Measurements from ENCODE around the gene GABBR2. TPM values are rescaled to one million over a fixed set of nuclear protein-coding genes. Genes with fewer than 3 reads are reported as not detected.

The GABBR2 gene
- total RNA-seq, 2 experiments from 2014 or later, result not detected

DNA sequence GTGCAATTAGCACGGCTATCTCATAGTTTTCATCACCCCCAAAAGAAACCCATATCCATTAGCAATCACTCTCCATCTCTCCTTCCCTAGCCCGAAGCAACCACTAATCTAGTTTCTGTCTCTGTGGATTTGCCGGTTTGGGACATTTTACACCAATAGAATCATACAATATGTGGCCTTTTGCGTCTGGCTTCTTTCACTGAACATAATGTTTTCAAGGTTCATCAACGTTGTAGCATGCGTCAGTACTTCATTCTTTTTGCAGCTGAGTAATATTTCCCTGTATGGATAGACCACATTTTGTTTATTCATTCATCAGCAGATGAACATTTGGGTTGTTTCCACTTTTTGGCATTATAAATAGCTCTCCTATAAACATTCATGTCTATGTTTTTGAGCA, 377.9 kb downstream of the GABBR2 start:
- H3K36me3 ChIP-seq (ENCODE audit: insufficient read depth, low read length), result no peaks in the 10 kb centered on the region
- intact Hi-C loops (cut with DNase I, micrococcal nuclease), result no loop called here
- no peaks in the 10 kb centered on the region for H3K4me1 Mint-ChIP-seq (ENCODE audit: low read depth)
- no peaks in the 10 kb centered on the region for H3K9me3 Mint-ChIP-seq
- DNase-seq (no peak), ATAC-seq (ENCODE audit: poor library complexity) (no peak)
- no peak overlapping the region for H3K27ac Mint-ChIP-seq
- H3K9me3 ChIP-seq (ENCODE audit: control insufficient read depth in 1 of 2, insufficient read depth in 1 of 2, low read length in 2 of 2), result no peaks in the 10 kb centered on the region
- H3K36me3 Mint-ChIP-seq (ENCODE audit: low read depth), result no peaks in the 10 kb centered on the region
- H3K4me1 ChIP-seq (ENCODE audit: insufficient read depth, low read length), result no peaks in the 10 kb centered on the region
- ChIA-PET POLR2A (no interaction called here), CTCF (interaction anchor here (0.7 kb wide), 2 partner anchors 13 to 201 kb away, joined by 4 to 6 read pairs; no protein-coding TSS in a partner anchor)
- peaks cover 21% of the 10 kb centered on the region for H3K27me3 Mint-ChIP-seq
- TF ChIP-seq, protein P1, sequence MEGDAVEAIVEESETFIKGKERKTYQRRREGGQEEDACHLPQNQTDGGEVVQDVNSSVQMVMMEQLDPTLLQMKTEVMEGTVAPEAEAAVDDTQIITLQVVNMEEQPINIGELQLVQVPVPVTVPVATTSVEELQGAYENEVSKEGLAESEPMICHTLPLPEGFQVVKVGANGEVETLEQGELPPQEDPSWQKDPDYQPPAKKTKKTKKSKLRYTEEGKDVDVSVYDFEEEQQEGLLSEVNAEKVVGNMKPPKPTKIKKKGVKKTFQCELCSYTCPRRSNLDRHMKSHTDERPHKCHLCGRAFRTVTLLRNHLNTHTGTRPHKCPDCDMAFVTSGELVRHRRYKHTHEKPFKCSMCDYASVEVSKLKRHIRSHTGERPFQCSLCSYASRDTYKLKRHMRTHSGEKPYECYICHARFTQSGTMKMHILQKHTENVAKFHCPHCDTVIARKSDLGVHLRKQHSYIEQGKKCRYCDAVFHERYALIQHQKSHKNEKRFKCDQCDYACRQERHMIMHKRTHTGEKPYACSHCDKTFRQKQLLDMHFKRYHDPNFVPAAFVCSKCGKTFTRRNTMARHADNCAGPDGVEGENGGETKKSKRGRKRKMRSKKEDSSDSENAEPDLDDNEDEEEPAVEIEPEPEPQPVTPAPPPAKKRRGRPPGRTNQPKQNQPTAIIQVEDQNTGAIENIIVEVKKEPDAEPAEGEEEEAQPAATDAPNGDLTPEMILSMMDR (IDR thresholded peaks at IDR 0.05), result no peak
- no peak overlapping the region for H3K4me3 Mint-ChIP-seq
- H3K27me3 ChIP-seq (ENCODE audit: control insufficient read depth in 1 of 2, insufficient read depth in 2 of 2, low read length in 2 of 2), result peaks cover 0 to 3% of the 10 kb centered on the region in 2 experiments
- H3K27ac ChIP-seq (ENCODE audit: low read depth in 1 of 2, low read length in 2 of 2), result no peak overlapping the region
- no peak overlapping the region for H3K4me3 ChIP-seq (ENCODE audit: low read length)

DNA sequence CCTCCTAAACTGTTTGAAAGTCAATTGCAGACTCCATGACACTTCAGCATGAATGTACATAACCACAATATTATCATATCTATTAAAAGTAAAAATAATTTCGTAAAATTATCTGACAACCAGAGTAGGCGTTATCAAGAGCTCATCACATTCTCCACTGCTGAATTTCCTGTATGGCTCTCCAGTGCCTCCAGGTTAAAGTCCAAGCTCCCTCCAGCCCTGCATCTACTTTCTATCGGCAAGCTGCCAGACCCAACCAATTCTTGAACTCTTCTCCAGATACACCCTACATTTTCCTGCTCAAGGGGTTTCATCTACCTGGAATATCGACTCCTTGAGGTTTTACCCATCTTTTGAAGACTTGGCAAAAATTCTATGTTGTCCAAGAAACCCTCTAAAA, 378.8 kb downstream of the GABBR2 start:
- Mint-ChIP-seq H3K9me3 (no peaks in the 10 kb centered on the region), H3K27me3 (peaks cover 18% of the 10 kb centered on the region), H3K4me1 (ENCODE audit: low read depth) (no peaks in the 10 kb centered on the region), H3K36me3 (ENCODE audit: low read depth) (no peaks in the 10 kb centered on the region), H3K4me3 (no peak overlapping the region), H3K27ac (no peak overlapping the region)
- ChIA-PET POLR2A (no interaction called here), CTCF (no interaction called here)
- Histone ChIP-seq H3K27me3 (ENCODE audit: control insufficient read depth in 1 of 2, insufficient read depth in 2 of 2, low read length in 2 of 2) (peaks cover 0 to 3% of the 10 kb centered on the region in 2 experiments), H3K9me3 (ENCODE audit: control insufficient read depth in 1 of 2, insufficient read depth in 1 of 2, low read length in 2 of 2) (no peaks in the 10 kb centered on the region), H3K27ac (ENCODE audit: low read depth in 1 of 2, low read length in 2 of 2) (no peak overlapping the region), H3K36me3 (ENCODE audit: insufficient read depth, low read length) (no peaks in the 10 kb centered on the region), H3K4me1 (ENCODE audit: insufficient read depth, low read length) (no peaks in the 10 kb centered on the region), H3K4me3 (ENCODE audit: low read length) (no peak overlapping the region)
- ATAC-seq (ENCODE audit: poor library complexity) (no peak), DNase-seq (no peak)
- intact Hi-C loops (cut with DNase I, micrococcal nuclease), result no loop called here
- TF ChIP-seq, protein P1 (IDR thresholded peaks at IDR 0.05), result no peak

GRCh38 chr9:98329281-98329680, 379.5 kb downstream of the GABBR2 start:
- Mint-ChIP-seq H3K4me1 (ENCODE audit: low read depth) (no peaks in the 10 kb centered on the region), H3K36me3 (ENCODE audit: low read depth) (no peaks in the 10 kb centered on the region), H3K4me3 (no peak overlapping the region), H3K9me3 (no peaks in the 10 kb centered on the region), H3K27me3 (peaks cover 18% of the 10 kb centered on the region), H3K27ac (no peak overlapping the region)
- CTCF ChIA-PET, result no interaction called here
- Histone ChIP-seq H3K4me1 (ENCODE audit: insufficient read depth, low read length) (no peaks in the 10 kb centered on the region), H3K27me3 (ENCODE audit: control insufficient read depth in 1 of 2, insufficient read depth in 2 of 2, low read length in 2 of 2) (peaks cover 0 to 3% of the 10 kb centered on the region in 2 experiments), H3K9me3 (ENCODE audit: control insufficient read depth in 1 of 2, insufficient read depth in 1 of 2, low read length in 2 of 2) (no peaks in the 10 kb centered on the region), H3K36me3 (ENCODE audit: insufficient read depth, low read length) (no peaks in the 10 kb centered on the region), H3K4me3 (ENCODE audit: low read length) (no peak overlapping the region), H3K27ac (ENCODE audit: low read depth in 1 of 2, low read length in 2 of 2) (no peak overlapping the region)
- ATAC-seq (ENCODE audit: poor library complexity) (no peak), DNase-seq (no peak)
- POLR2A ChIA-PET, result no interaction called here
- TF ChIP-seq, protein P1 (IDR thresholded peaks at IDR 0.05), result no peak
- intact Hi-C loops (cut with DNase I, micrococcal nuclease), result no loop called here

Measured in CD4-positive, alpha-beta T cell (primary cell).